Fibroblast of skin of right quadriceps (primary cell): ENCODE results near the gene PCDHA9.
"Not testable (repeated sequence)": the region's sequence is repeated elsewhere in the genome, so short reads cannot be mapped to it uniquely, and the experiment has no call there.

Source experiments
- DNase-seq: peaks from one replicate; pipeline ENCODE4 v3.0.0-alpha.2; 2013

PCDHA9 gene, protein sequence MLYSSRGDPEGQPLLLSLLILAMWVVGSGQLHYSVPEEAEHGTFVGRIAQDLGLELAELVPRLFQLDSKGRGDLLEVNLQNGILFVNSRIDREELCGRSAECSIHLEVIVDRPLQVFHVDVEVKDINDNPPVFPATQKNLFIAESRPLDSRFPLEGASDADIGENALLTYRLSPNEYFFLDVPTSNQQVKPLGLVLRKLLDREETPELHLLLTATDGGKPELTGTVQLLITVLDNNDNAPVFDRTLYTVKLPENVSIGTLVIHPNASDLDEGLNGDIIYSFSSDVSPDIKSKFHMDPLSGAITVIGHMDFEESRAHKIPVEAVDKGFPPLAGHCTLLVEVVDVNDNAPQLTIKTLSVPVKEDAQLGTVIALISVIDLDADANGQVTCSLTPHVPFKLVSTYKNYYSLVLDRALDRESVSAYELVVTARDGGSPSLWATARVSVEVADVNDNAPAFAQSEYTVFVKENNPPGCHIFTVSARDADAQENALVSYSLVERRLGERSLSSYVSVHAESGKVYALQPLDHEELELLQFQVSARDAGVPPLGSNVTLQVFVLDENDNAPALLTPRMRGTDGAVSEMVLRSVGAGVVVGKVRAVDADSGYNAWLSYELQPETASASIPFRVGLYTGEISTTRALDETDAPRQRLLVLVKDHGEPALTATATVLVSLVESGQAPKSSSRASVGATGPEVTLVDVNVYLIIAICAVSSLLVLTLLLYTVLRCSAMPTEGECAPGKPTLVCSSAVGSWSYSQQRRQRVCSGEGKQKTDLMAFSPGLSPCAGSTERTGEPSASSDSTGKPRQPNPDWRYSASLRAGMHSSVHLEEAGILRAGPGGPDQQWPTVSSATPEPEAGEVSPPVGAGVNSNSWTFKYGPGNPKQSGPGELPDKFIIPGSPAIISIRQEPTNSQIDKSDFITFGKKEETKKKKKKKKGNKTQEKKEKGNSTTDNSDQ

GRCh38 chr5:140848139-140849102 lies at the start of gene PCDHA9:
PCDHA9 (plus strand) TSS chr5:140848382; CDS start chr5:140848496, 114 bp downstream.
- DNase-seq: not testable (repeated sequence)

DNA sequence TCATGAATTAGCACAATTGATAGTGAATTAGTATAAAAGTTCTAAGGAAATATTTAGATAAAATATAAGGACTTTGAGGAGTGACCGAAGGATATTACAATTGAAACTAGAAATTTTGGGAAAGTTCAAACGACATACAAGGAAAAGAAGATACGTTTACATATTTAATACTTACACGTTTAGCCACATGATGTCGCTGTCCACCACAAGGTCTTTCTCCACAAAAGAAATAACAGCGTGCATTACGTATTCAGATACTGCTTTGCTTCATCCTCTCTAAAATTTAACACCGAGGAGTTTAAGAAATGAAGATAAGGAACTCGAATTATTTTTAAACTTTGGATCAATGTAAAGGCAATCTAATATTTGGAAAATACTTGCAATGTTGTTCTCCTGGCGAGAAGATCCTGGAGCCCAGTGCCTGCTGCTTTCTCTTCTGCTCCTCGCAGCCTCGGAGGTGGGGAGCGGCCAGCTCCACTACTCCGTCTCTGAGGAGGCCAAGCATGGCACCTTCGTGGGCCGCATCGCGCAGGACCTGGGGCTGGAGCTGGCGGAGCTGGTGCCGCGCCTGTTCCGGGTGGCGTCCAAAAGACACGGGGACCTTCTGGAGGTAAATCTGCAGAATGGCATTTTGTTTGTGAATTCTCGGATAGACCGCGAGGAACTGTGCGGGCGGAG lies 47.2 kb upstream of the PCDHA9 start, which contains the start of gene PCDHA3:
TSS of gene PCDHA3 (plus strand) at position 242 of the 678 bp plus-strand sequence.
- peak; percentile 4 for DNase-seq

DNA sequence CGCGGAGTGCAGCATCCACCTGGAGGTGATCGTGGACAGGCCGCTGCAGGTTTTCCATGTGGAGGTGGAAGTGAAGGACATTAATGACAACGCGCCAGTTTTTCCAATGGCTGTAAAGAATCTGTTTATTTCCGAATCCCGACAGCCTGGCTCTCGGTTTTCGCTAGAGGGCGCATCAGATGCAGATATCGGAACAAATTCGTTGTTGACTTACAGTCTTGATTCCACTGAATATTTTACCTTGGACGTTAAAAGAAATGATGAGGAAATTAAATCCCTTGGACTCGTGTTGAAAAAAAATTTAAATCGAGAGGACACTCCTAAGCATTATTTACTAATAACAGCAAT lies 46.7 kb upstream of the PCDHA9 start:
- no peak for DNase-seq

DNA sequence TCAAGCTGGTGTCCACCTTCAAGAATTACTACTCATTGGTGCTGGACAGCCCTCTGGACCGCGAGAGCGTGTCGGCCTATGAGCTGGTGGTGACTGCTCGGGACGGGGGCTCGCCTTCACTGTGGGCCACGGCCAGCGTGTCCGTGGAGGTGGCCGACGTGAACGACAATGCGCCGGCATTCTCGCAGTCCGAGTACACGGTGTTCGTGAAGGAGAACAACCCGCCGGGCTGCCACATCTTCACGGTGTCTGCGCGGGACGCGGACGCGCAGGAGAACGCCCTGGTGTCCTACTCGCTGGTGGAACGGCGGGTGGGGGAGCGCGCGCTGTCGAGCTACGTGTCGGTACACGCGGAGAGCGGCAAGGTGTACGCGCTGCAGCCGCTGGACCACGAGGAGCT lies 45.8 kb upstream of the PCDHA9 start:
- not testable (repeated sequence) for DNase-seq

DNA sequence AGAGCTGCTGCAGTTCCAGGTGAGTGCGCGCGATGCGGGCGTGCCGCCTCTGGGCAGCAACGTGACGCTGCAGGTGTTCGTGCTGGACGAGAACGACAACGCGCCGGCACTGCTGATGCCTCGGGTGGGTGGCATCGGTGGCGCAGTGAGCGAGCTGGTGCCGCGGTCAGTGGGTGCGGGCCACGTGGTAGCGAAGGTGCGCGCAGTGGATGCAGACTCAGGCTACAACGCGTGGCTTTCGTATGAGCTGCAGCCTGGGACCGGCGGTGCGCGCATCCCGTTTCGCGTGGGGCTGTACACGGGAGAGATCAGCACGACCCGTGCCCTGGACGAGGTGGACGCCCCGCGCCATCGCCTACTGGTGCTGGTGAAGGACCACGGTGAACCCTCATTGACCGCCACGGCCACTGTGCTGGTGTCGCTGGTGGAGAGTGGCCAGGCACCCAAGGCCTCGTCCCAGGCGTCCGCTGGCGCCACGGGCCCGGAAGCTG lies 45.4 kb upstream of the PCDHA9 start:
- DNase-seq: no peak

DNA sequence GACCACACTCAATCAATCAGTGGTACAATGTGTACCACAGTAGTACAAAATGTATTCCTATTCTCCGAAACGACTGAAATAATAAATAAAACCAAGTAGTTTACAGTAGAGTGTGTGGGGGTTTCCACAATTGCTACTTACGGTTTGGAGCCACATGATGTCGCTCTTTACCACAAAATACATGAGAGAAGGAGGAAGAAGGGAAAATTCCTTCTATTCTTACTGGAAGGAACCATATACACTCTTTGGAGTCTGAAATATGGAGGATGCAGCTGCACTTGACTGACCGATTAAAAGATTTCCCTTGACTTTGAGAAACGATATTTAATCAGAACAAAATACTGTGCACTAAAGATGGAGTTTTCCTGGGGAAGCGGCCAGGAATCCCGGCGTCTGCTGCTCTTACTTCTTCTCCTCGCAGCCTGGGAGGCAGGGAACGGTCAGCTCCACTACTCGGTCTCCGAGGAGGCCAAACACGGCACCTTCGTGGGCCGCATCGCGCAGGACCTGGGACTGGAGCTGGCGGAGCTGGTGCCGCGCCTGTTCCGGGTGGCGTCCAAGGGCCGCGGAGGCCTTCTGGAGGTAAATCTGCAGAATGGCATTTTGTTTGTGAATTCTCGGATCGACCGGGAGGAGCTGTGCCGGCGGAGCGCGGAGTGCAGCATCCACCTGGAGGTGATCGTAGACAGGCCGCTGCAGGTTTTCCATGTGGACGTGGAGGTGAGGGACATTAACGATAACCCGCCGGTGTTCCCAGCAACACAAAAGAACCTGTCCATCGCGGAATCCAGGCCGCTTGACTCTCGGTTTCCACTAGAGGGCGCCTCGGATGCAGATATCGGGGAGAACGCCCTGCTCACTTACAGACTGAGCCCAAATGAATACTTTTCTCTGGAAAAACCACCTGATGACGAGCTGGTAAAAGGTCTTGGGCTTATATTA lies 41.1 kb upstream of the PCDHA9 start, which contains the start of gene PCDHA4:
TSS of gene PCDHA4 (plus strand) at position 235 of the 942 bp plus-strand sequence.
- DNase-seq: no peak

- DNase-seq: not testable (repeated sequence)
Observed at GRCh38 chr5:140808241-140808888, 39.8 kb upstream of the PCDHA9 start.

DNA sequence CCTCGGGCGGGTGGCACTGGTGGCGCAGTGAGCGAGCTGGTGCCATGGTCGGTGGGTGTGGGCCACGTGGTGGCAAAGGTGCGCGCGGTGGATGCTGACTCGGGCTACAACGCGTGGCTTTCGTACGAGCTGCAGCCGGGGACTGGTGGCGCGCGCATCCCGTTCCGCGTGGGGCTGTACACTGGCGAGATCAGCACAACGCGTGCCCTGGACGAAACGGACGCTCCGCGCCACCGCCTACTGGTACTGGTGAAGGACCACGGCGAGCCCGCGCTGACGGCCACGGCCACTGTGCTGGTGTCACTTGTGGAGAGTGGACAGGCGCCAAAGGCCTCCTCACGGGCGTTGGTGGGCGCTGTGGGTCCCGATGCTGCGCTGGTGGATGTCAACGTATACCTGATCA lies 39.3 kb upstream of the PCDHA9 start:
- DNase-seq: no peak

GRCh38 chr5:140821375-140822280 lies 26.6 kb upstream of the PCDHA9 start, which contains the start of gene PCDHA5:
PCDHA5 (plus strand) TSS chr5:140821613.
- DNase-seq: peak; percentile 4

GRCh38 chr5:140822281-140822629 lies 25.9 kb upstream of the PCDHA9 start:
- DNase-seq: no peak

- not testable (repeated sequence) for DNase-seq
Observed at GRCh38 chr5:140822969-140823368, 25.2 kb upstream of the PCDHA9 start.

- no peak for DNase-seq
Observed at GRCh38 chr5:140823475-140823874, 24.7 kb upstream of the PCDHA9 start.

DNA sequence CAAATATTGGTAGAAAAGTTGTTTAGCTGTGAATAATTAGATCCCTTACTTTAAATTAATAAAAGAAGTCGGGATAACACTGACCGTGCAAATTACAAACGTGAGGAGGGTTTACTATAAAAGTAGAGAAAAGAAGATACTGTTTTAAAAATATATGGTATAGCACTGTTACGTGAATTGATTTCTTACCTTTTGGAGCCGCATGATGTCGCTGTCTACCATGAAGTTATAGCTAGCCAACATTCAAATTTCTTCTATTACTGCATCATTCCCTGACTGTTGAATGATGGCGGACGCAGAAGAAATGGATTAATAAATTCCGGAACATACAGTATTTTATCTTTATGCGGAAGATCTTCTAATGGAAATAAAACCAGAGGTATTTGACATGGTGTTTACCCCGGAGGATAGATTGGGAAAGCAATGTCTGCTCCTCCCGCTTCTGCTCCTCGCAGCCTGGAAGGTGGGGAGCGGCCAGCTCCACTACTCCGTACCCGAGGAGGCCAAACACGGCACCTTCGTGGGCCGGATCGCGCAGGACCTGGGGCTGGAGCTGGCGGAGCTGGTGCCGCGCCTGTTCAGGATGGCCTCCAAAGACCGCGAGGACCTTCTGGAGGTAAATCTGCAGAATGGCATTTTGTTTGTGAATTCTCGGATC lies 20.3 kb upstream of the PCDHA9 start, which contains the start of gene PCDHA6:
TSS of gene PCDHA6 (plus strand) at position 257 of the 658 bp plus-strand sequence. CDS start at position 389, 132 bp downstream.
- no peak for DNase-seq

DNA sequence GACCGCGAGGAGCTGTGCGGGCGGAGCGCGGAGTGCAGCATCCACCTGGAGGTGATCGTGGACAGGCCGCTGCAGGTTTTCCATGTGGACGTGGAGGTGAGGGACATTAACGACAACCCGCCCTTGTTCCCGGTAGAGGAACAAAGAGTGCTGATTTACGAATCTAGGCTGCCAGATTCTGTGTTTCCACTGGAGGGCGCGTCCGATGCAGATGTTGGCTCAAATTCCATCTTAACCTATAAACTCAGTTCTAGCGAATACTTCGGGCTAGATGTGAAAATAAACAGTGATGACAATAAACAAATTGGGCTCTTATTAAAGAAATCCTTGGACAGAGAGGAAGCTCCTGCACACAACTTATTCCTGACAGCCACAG lies 19.8 kb upstream of the PCDHA9 start:
- no peak for DNase-seq

DNA sequence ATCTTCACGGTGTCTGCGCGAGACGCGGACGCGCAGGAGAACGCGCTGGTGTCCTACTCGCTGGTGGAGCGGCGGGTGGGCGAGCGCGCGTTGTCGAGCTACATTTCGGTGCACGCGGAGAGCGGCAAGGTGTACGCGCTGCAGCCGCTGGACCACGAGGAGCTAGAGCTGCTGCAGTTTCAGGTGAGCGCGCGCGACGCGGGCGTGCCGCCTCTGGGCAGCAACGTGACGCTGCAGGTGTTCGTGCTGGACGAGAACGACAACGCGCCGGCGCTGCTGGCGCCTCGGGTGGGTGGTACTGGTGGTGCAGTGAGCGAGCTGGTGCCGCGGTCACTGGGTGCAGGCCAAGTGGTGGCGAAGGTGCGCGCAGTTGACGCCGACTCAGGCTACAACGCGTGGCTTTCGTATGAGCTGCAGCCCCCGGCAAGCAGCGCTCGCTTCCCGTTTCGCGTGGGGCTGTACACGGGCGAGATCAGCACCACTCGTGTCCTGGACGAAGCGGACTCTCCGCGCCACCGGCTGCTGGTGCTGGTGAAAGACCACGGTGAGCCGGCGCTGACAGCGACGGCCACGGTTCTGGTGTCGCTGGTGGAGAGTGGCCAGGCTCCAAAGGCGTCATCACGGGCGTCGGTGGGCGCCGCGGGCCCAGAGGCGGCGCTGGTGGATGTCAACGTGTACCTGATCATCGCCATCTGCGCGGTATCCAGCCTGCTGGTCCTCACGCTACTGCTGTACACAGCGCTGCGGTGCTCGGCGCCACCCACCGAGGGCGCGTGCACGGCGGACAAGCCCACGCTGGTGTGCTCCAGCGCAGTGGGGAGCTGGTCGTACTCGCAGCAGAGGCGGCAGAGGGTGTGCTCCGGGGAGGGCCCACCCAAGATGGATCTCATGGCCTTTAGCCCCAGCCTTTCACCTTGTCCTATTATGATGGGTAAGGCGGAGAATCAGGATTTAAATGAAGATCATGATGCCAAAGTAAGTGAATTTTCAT lies 18.4 kb upstream of the PCDHA9 start:
- DNase-seq: not testable (repeated sequence)

- peak; percentile 9 for DNase-seq
Observed at GRCh38 chr5:140833993-140834392, 14.2 kb upstream of the PCDHA9 start, which contains the start of gene PCDHA7. PCDHA7 (plus strand) TSS chr5:140834269; CDS start chr5:140834384, 115 bp downstream.
